ENCODE results near the gene SMIM43. TPM values are rescaled to one million over a fixed set of nuclear protein-coding genes. Genes with fewer than 3 reads are reported as not detected.

The SMIM43 gene
- total and polyA plus RNA-seq, 12 donors, result 0.09 to 1.3 (median 0.15) TPM; not detected in 9

- intact Hi-C loops (cut with DNase I), result no loop called here
- ATAC-seq (no peak), DNase-seq (no peak)
- TF ChIP-seq CTCF (IDR thresholded peaks at IDR 0.05), result no peak
- Histone ChIP-seq H3K9me3 (no peaks in the 10 kb centered on the region), H3K4me1 (peaks cover 0 to 9% (median 0%) of the 10 kb centered on the region in 9 donors), H3K36me3 (no peaks in the 10 kb centered on the region), H3K4me3 (no peak overlapping the region), H3K27me3 (peaks cover 0 to 6% (median 0%) of the 10 kb centered on the region in 7 donors), H3K27ac (no peak overlapping the region)
- WGBS, 2 donors, result 80% methylated on average over 6 of the region's 6 CpGs
Observed at GRCh38 chr4:121776610-121777401, 11.8 kb upstream of the SMIM43 start.

- H3K27ac ChIP-seq, result no peak overlapping the region
- no peak for TF ChIP-seq CTCF (IDR thresholded peaks at IDR 0.05)
- H3K4me3 ChIP-seq, result no peak overlapping the region
- DNase-seq (no peak), ATAC-seq (no peak)
- intact Hi-C loops (cut with DNase I), result no loop called here
- WGBS, 2 donors, result 90 to 91% methylated on average over 1 of the region's 1 CpG
- no peaks in the 10 kb centered on the region for H3K9me3 ChIP-seq
- no peaks in the 10 kb centered on the region for H3K36me3 ChIP-seq
- peaks cover 0 to 24% (median 3%) of the 10 kb centered on the region in 7 donors for H3K27me3 ChIP-seq
- peaks cover 0 to 3% (median 0%) of the 10 kb centered on the region in 9 donors for H3K4me1 ChIP-seq
Observed at GRCh38 chr4:121773883-121774282, 8.9 kb upstream of the SMIM43 start.

- DNase-seq, result no peak
- H3K27me3 ChIP-seq, result peaks cover 0 to 40% (median 11%) of the 10 kb centered on the region in 7 donors
- no peak for ATAC-seq
- 90% methylated on average over 1 of the region's 1 CpG for WGBS, 2 donors
- no peak for TF ChIP-seq CTCF (IDR thresholded peaks at IDR 0.05)
- intact Hi-C loops (cut with DNase I), result no loop called here
- H3K4me1 ChIP-seq, result no peaks in the 10 kb centered on the region
- H3K9me3 ChIP-seq, result no peaks in the 10 kb centered on the region
- H3K36me3 ChIP-seq, result no peaks in the 10 kb centered on the region
- no peak overlapping the region for H3K4me3 ChIP-seq
- no peak overlapping the region for H3K27ac ChIP-seq
Observed at GRCh38 chr4:121771869-121772268, 6.9 kb upstream of the SMIM43 start.

GRCh38 chr4:121769341-121769740 lies 4.4 kb upstream of the SMIM43 start:
- Histone ChIP-seq H3K9me3 (no peaks in the 10 kb centered on the region), H3K27me3 (peaks cover 7 to 65% (median 26%) of the 10 kb centered on the region in 7 donors), H3K4me1 (peaks cover 0 to 12% (median 9%) of the 10 kb centered on the region in 9 donors), H3K27ac (no peak overlapping the region), H3K4me3 (no peak overlapping the region), H3K36me3 (no peaks in the 10 kb centered on the region)
- ATAC-seq (no peak), DNase-seq (no peak)
- intact Hi-C loops (cut with DNase I), result no loop called here
- WGBS, 2 donors, result 95 to 100% methylated on average over 2 of the region's 2 CpGs
- TF ChIP-seq CTCF (IDR thresholded peaks at IDR 0.05), result no peak
